Limb (tissue), 2 donors: Measurements from ENCODE around the gene ZNF398.
"Not testable (repeated sequence)": the region's sequence is repeated elsewhere in the genome, so short reads cannot be mapped to it uniquely, and the experiment has no call there.

ENCODE experiments used
- DNase-seq, 2 donors: peaks; one replicate each; pipeline ENCODE4 v3.0.0-alpha.2; 2016; ENCODE audit errors: extremely low spot score in 2 of 2

The ZNF398 gene

GRCh38 chr7:149224352-149224751 lies 77.1 kb downstream of the ZNF398 start:
- no peak for DNase-seq

DNA sequence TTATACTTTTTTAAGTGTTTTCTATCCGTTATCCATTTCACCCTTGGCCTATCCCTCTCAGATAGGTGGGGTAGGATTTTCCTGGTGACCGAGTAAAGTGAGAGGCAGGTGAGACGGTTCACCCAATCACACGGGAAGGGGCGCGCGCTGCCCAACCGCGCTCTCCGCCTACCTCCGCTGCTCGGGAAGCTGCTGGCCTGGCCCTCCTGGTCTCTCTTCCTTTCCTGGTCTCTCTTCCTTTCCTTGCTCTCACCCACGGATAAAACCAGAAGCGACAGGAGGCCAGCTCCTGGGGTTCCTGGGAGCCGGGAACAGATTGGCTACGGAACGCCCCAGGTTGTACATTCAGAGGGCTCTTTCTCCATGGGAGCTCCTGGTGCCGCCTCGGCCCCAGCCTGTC lies 77.9 kb downstream of the ZNF398 start:
- no peak for DNase-seq

DNA sequence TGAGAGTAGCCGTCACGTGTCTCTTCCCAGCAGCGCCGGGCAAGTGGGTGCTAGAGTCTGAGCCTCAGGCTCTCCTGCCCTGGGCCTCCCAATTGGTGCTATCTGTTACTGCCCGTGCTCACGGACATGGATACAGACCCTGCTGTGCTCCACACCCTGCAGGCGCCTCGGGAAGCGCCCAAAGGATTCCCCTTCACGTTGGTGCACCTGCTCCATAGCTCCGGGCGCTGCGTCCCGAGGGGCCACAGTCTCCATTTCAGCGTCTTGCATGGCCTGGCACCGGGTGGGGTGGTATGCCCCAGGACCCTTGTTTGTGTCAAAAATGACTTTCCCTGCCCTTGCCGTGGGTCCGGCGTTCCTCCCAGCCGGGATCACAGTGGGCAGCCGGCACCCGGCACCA lies 78.4 kb downstream of the ZNF398 start:
- DNase-seq: no peak

DNA sequence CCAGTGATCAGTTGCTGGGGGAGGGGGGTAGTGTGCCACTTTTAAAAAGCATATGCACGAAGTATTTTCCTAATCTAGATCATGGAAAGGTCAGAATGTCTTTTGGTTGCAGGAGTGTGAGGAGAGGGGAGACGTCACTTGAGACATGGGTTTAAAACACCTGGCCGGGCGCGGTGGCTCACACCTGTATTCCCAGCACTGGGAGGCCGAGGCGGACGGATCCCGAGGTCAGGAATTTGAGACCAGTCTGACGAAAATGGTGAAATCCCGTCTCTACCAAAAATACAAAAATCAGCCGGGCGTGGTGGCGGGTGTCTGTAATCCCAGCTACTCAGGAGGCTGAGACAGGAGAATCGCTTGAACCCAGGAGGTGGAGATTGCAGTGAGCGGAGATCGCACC lies 79.1 kb downstream of the ZNF398 start:
- not testable (repeated sequence) for DNase-seq

- no peak for DNase-seq
Measured at GRCh38 chr7:149226840-149227494, 79.7 kb downstream of the ZNF398 start.

DNA sequence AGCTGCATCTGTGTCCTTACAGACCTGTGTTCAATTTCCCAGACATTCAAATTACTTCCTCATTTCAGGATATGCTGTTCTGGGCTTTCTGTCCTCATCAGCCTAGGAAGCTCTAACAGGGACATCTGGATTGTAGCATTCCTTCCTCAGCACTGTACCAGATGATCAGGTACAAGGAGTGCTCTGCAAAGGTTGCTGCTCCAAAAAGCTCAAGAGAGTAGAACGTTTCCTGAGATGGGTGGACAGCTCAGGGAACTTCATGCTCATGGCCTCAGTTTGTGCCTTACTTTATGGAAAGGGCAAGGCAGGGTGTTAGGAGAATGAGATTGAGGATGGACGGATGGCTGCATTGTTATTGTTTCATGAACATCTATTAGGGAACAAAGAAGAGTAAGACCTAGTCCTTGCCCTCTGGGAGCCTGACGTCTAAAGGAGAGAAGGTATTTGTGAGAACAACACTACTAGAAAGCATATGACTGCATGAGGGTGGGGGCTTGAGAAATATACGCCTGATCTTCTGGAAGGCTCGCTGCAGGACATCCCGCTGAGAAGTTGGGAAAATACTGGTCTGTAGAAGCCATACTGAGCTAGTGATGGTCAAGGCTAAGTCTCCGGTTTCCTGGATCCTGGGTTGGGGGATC lies 81.7 kb downstream of the ZNF398 start:
- DNase-seq: no peak

DNA sequence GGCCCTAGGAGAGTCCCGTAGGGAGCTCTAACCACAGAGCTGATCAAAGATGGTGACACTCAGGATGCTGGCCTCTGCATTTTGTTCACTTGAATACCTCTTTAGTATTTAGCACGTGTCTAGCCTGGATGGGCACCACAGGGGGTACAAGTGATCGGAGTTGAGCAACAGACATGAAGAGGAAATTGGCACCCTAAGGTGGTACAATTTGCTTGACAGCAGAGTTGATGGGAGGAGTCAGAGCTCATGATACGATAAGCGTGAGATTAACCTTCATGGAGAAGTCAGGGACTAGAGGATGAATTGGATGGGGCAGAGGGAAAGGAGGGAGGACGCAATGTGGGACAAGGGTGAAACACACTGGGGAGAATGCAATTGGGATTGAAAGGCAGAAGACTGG lies 82.3 kb downstream of the ZNF398 start:
- no peak for DNase-seq

DNA sequence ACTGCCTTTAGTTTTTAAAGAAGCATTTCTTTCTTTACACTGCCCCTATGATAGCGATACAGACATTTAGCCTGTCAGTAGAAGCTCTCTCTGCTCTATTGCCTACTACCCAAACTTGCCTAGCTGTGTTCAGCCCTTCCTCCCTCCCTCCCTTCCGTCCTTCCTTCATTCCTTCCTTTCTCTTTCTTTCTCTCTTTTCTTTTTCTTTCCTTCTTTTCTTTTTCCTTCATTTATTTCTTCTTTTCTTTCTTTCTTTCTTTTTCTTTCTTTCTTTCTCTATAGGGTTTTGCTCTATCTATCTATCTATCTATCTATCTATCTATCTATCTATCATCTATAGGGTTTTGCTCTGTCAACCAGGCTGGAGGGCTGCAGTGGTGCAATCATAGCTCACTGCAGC lies 85.1 kb downstream of the ZNF398 start:
- no peak for DNase-seq
